ENCODE measurements around the gene MPP3. TPM values are rescaled to one million over a fixed set of nuclear protein-coding genes. Genes with fewer than 3 reads are reported as not detected.

The MPP3 gene
- total and polyA plus RNA-seq, 4 donors: 3.1 to 25.2 (median 15.2) TPM

DNA sequence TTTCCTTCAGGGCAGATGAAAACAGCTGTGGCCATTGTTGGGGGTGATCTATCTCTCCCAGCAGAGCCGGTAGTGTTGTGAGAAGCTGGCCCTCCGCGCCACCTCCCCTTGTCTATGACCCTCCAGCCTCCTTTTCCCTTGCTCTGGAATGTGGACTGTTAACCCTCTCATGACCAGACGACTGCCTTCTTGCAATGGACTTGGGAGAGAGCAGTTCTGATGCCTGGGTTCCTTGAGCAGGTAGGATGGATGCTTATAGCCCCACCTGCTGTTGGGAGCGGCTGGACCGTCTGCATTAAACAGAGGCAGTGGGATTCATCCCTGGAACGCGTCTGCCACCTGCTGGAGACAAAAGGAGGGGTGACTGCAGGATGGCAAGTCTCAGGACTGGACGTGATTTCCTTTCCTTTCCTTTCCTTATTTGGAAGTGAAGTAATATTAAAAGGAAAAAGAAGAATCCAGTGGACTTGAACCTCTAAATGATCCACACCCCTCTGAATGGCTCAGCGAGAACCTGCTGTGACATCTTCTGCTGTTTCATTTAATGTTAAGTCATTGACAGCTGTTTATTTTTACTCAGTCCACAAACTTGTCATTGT, 72.6 kb downstream of the MPP3 start:
- H3K4me3 ChIP-seq (ENCODE audit: low read length in 2 of 2): no peak overlapping the region
- 3% methylated on average over 10 of the region's 10 CpGs for WGBS, 2 donors
- DNase-seq (peak; percentile 96 to 98), ATAC-seq (ENCODE audit: low FRiP score) (peak; percentile 92)
- no peak overlapping the region for H3K27ac ChIP-seq (ENCODE audit: low read depth in 1 of 2, low read length in 2 of 2)
- no peaks in the 10 kb centered on the region for H3K27me3 ChIP-seq (ENCODE audit: control insufficient read depth in 1 of 2, insufficient read depth in 2 of 2, low read length in 1 of 2)
- H3K4me1 ChIP-seq (ENCODE audit: control insufficient read depth in 1 of 2, insufficient read depth in 2 of 2, low read length in 2 of 2): peaks cover 0 to 2% of the 10 kb centered on the region in 2 donors
- H3K36me3 ChIP-seq (ENCODE audit: control insufficient read depth in 1 of 2, insufficient read depth in 2 of 2, low read length in 1 of 2): no peaks in the 10 kb centered on the region
- no peaks in the 10 kb centered on the region for H3K9me3 ChIP-seq (ENCODE audit: control insufficient read depth, low read length)
- intact Hi-C loops (cut with DNase I): loop anchor here (1.0 to 5.0 kb wide), 2 partner anchors 66 to 183 kb away; no protein-coding TSS in a partner anchor

DNA sequence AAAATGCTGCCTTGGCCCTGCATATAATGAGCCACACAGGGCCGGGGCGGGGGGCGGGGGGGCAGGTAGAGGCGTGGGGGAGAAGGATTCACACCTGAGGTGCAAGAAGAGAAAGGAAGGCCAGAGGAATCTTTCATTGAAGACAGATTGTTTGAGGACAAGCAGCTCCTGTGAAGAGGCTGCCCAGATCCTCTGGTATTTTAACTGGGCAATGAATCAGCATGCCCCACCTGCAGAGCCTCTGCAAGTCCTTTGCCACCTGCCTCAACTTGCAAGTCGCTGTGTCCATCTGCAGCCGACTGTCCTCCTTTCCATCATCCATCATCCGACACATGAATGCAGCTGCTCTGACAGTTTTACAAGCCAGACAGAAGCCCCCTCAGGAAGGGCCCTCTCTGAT, 73.1 kb downstream of the MPP3 start:
- DNase-seq (no peak), ATAC-seq (ENCODE audit: low FRiP score) (no peak)
- H3K4me1 ChIP-seq (ENCODE audit: control insufficient read depth in 1 of 2, insufficient read depth in 2 of 2, low read length in 2 of 2): peaks cover 0 to 2% of the 10 kb centered on the region in 2 donors
- no peaks in the 10 kb centered on the region for H3K36me3 ChIP-seq (ENCODE audit: control insufficient read depth in 1 of 2, insufficient read depth in 2 of 2, low read length in 1 of 2)
- WGBS, 2 donors: 62 to 72% methylated on average over 7 of the region's 7 CpGs
- H3K27ac ChIP-seq (ENCODE audit: low read depth in 1 of 2, low read length in 2 of 2): peak overlapping the region in 1 of 2 donors; percentile 37
- intact Hi-C loops (cut with DNase I): loop anchor here (1.0 to 5.0 kb wide), 2 partner anchors 66 to 183 kb away; no protein-coding TSS in a partner anchor
- no peak overlapping the region for H3K4me3 ChIP-seq (ENCODE audit: low read length in 2 of 2)
- no peaks in the 10 kb centered on the region for H3K9me3 ChIP-seq (ENCODE audit: control insufficient read depth, low read length)
- no peaks in the 10 kb centered on the region for H3K27me3 ChIP-seq (ENCODE audit: control insufficient read depth in 1 of 2, insufficient read depth in 2 of 2, low read length in 1 of 2)

GRCh38 chr17:43758497-43759174, 74.3 kb downstream of the MPP3 start, which contains the start of gene SOST:
TSS of gene SOST (minus strand) at chr17:43758791. CDS start at chr17:43758741, 50 bp downstream.
- H3K36me3 ChIP-seq (ENCODE audit: control insufficient read depth in 1 of 2, insufficient read depth in 2 of 2, low read length in 1 of 2): no peaks in the 10 kb centered on the region
- H3K9me3 ChIP-seq (ENCODE audit: control insufficient read depth, low read length): no peaks in the 10 kb centered on the region
- 13 to 18% methylated on average over 24 of the region's 24 CpGs for WGBS, 2 donors
- DNase-seq: peak in 1 of 2 donors; percentile 67
- ATAC-seq (ENCODE audit: low FRiP score): no peak
- intact Hi-C loops (cut with DNase I): loop anchor here in 1 of 2 donors (5.0 kb wide), 1 partner anchor 181 kb away; no protein-coding TSS in a partner anchor
- no peak within 1 kb of the TSS for H3K4me3 ChIP-seq (ENCODE audit: low read length in 2 of 2)
- H3K4me1 ChIP-seq (ENCODE audit: control insufficient read depth in 1 of 2, insufficient read depth in 2 of 2, low read length in 2 of 2): peaks cover 0 to 2% of the 10 kb centered on the region in 2 donors
- H3K27ac ChIP-seq (ENCODE audit: low read depth in 1 of 2, low read length in 2 of 2): peak within 1 kb of the TSS; percentile 9 to 42
- H3K27me3 ChIP-seq (ENCODE audit: control insufficient read depth in 1 of 2, insufficient read depth in 2 of 2, low read length in 1 of 2): no peaks in the 10 kb centered on the region

GRCh38 chr17:43758086-43758485, 74.9 kb downstream of the MPP3 start:
- DNase-seq: no peak
- no peaks in the 10 kb centered on the region for H3K9me3 ChIP-seq (ENCODE audit: control insufficient read depth, low read length)
- H3K27me3 ChIP-seq (ENCODE audit: control insufficient read depth in 1 of 2, insufficient read depth in 2 of 2, low read length in 1 of 2): no peaks in the 10 kb centered on the region
- intact Hi-C loops (cut with DNase I): loop anchor here in 1 of 2 donors (5.0 kb wide), 1 partner anchor 181 kb away; no protein-coding TSS in a partner anchor
- no peak overlapping the region for H3K4me3 ChIP-seq (ENCODE audit: low read length in 2 of 2)
- H3K36me3 ChIP-seq (ENCODE audit: control insufficient read depth in 1 of 2, insufficient read depth in 2 of 2, low read length in 1 of 2): no peaks in the 10 kb centered on the region
- peak overlapping the region; percentile 9 to 28 for H3K27ac ChIP-seq (ENCODE audit: low read depth in 1 of 2, low read length in 2 of 2)
- H3K4me1 ChIP-seq (ENCODE audit: control insufficient read depth in 1 of 2, insufficient read depth in 2 of 2, low read length in 2 of 2): peaks cover 0 to 2% of the 10 kb centered on the region in 2 donors
- 19 to 32% methylated on average over 6 of the region's 6 CpGs for WGBS, 2 donors
- no peak for ATAC-seq (ENCODE audit: low FRiP score)

- ATAC-seq (ENCODE audit: low FRiP score): no peak
- DNase-seq: no peak
- no peak overlapping the region for H3K27ac ChIP-seq (ENCODE audit: low read depth in 1 of 2, low read length in 2 of 2)
- H3K4me1 ChIP-seq (ENCODE audit: control insufficient read depth in 1 of 2, insufficient read depth in 2 of 2, low read length in 2 of 2): no peaks in the 10 kb centered on the region
- H3K36me3 ChIP-seq (ENCODE audit: control insufficient read depth in 1 of 2, insufficient read depth in 2 of 2, low read length in 1 of 2): no peaks in the 10 kb centered on the region
- H3K9me3 ChIP-seq (ENCODE audit: control insufficient read depth, low read length): no peaks in the 10 kb centered on the region
- no peaks in the 10 kb centered on the region for H3K27me3 ChIP-seq (ENCODE audit: control insufficient read depth in 1 of 2, insufficient read depth in 2 of 2, low read length in 1 of 2)
- WGBS, 2 donors: 63 to 73% methylated on average over 8 of the region's 8 CpGs
- intact Hi-C loops (cut with DNase I): loop anchor here in 1 of 2 donors (5.0 kb wide), 1 partner anchor 180 kb away; no protein-coding TSS in a partner anchor
- H3K4me3 ChIP-seq (ENCODE audit: low read length in 2 of 2): no peak overlapping the region
Observed at GRCh38 chr17:43757171-43757660, 75.7 kb downstream of the MPP3 start.

DNA sequence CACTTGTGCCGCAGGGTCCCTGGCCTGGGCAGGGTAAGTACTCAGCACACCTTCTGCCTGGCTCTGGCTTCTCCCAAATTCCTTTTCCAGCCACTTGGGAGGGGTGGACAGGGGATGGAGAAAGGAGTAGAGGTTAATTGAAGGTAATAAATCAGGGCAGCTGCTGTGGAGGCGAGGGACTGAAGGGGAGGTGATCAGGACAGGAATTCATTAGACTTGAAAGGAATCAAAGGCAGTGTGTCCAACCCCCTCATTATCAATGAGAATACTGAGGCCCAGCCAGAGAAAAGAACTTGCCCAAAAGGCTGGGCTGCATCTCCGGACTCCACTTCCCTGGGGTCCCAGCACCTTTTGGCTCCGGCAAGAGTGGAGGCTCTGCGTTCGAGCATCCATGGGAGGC, 76.7 kb downstream of the MPP3 start:
- DNase-seq (no peak), ATAC-seq (ENCODE audit: low FRiP score) (no peak)
- H3K4me1 ChIP-seq (ENCODE audit: control insufficient read depth in 1 of 2, insufficient read depth in 2 of 2, low read length in 2 of 2): no peaks in the 10 kb centered on the region
- intact Hi-C loops (cut with DNase I): loop anchor here in 1 of 2 donors (5.0 kb wide), 1 partner anchor 179 kb away; no protein-coding TSS in a partner anchor
- WGBS, 2 donors: 86 to 87% methylated on average over 6 of the region's 6 CpGs
- no peaks in the 10 kb centered on the region for H3K27me3 ChIP-seq (ENCODE audit: control insufficient read depth in 1 of 2, insufficient read depth in 2 of 2, low read length in 1 of 2)
- no peak overlapping the region for H3K27ac ChIP-seq (ENCODE audit: low read depth in 1 of 2, low read length in 2 of 2)
- H3K9me3 ChIP-seq (ENCODE audit: control insufficient read depth, low read length): no peaks in the 10 kb centered on the region
- H3K4me3 ChIP-seq (ENCODE audit: low read length in 2 of 2): no peak overlapping the region
- no peaks in the 10 kb centered on the region for H3K36me3 ChIP-seq (ENCODE audit: control insufficient read depth in 1 of 2, insufficient read depth in 2 of 2, low read length in 1 of 2)

DNA sequence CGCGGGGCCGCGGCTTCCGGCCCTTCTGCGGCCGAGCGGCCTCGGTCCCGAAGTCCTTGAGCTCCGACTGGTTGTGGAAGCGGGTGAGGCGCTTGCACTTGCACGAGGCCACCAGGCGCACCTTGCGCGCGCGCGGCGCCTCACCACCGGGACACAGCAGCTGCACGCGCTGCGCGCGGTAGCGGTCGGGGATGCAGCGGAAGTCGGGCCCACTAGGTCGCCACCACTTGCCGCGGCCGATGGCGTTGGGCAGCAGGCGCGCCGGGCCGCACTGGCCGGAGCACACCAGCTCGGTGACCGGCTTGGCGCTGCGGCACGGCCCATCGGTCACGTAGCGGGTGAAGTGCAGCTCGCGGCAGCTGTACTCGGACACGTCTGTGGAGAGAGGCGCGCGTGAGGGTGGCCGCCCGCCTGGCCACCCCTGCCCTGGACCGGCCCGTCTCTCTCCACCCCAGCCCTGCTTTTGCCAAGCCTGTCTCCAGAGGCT, 77.5 kb downstream of the MPP3 start:
- Histone ChIP-seq H3K4me1 (ENCODE audit: control insufficient read depth in 1 of 2, insufficient read depth in 2 of 2, low read length in 2 of 2) (no peaks in the 10 kb centered on the region), H3K27me3 (ENCODE audit: control insufficient read depth in 1 of 2, insufficient read depth in 2 of 2, low read length in 1 of 2) (no peaks in the 10 kb centered on the region), H3K4me3 (ENCODE audit: low read length in 2 of 2) (no peak overlapping the region), H3K9me3 (ENCODE audit: control insufficient read depth, low read length) (no peaks in the 10 kb centered on the region), H3K27ac (ENCODE audit: low read depth in 1 of 2, low read length in 2 of 2) (peak overlapping the region in 1 of 2 donors; percentile 4), H3K36me3 (ENCODE audit: control insufficient read depth in 1 of 2, insufficient read depth in 2 of 2, low read length in 1 of 2) (no peaks in the 10 kb centered on the region)
- DNase-seq (peak in 1 of 2 donors; percentile 82), ATAC-seq (ENCODE audit: low FRiP score) (peak; percentile 15)
- WGBS, 2 donors: 28 to 36% methylated on average over 56 to 60 of the region's 60 CpGs
- intact Hi-C loops (cut with DNase I): loop anchor here in 1 of 2 donors (5.0 kb wide), 1 partner anchor 178 kb away; no protein-coding TSS in a partner anchor

GRCh38 chr17:43754947-43755346, 78.0 kb downstream of the MPP3 start:
- no peak overlapping the region for H3K27ac ChIP-seq (ENCODE audit: low read depth in 1 of 2, low read length in 2 of 2)
- ATAC-seq (ENCODE audit: low FRiP score): no peak
- no peaks in the 10 kb centered on the region for H3K9me3 ChIP-seq (ENCODE audit: control insufficient read depth, low read length)
- WGBS, 2 donors: 46 to 52% methylated on average over 15 to 21 of the region's 21 CpGs
- no peaks in the 10 kb centered on the region for H3K4me1 ChIP-seq (ENCODE audit: control insufficient read depth in 1 of 2, insufficient read depth in 2 of 2, low read length in 2 of 2)
- H3K27me3 ChIP-seq (ENCODE audit: control insufficient read depth in 1 of 2, insufficient read depth in 2 of 2, low read length in 1 of 2): no peaks in the 10 kb centered on the region
- no peak overlapping the region for H3K4me3 ChIP-seq (ENCODE audit: low read length in 2 of 2)
- no peak for DNase-seq
- no peaks in the 10 kb centered on the region for H3K36me3 ChIP-seq (ENCODE audit: control insufficient read depth in 1 of 2, insufficient read depth in 2 of 2, low read length in 1 of 2)
- intact Hi-C loops (cut with DNase I): loop anchor here in 1 of 2 donors (5.0 kb wide), 1 partner anchor 178 kb away; no protein-coding TSS in a partner anchor
